Activated naive CD4-positive, alpha-beta T cell (primary cell): Measurements from ENCODE around the gene GNS.
"Not testable (repeated sequence)": the region's sequence is repeated elsewhere in the genome, so short reads cannot be mapped to it uniquely, and the experiment has no call there.

Experiments used
- DNase-seq, 4 experiments: peaks; one replicate each; lab custom pipeline; 2025; lab: John Stamatoyannopoulos, UW

Gene GNS

DNA sequence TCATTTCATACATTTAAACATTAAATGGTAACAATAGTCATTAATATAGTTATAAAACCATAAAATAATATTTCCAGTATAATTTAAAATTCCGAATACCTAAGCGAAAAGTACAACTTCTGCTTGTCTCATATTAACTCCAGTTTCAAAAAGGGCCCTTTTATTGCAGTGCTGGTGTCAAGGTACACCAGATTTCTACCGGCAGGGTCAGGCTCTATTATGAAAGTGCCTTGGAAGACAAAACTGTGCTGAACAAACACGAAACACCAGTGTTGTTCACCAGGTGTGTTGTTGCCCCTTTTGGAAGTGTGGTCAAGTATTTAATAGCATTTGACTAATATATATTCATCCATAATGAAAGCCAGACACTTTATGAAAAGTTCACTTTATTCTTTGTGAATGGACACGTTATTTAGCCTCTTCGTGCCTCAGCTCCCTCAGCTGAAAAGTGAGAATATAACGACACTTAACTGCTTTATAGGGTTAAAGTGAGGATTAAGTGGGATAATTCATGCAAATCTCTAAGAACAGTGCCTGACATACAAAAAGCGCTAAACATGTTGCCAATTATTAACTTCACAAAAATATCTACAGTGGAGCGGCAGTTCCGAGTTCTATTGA, 20.3 kb upstream of the GNS start:
- DNase-seq, result no peak

DNA sequence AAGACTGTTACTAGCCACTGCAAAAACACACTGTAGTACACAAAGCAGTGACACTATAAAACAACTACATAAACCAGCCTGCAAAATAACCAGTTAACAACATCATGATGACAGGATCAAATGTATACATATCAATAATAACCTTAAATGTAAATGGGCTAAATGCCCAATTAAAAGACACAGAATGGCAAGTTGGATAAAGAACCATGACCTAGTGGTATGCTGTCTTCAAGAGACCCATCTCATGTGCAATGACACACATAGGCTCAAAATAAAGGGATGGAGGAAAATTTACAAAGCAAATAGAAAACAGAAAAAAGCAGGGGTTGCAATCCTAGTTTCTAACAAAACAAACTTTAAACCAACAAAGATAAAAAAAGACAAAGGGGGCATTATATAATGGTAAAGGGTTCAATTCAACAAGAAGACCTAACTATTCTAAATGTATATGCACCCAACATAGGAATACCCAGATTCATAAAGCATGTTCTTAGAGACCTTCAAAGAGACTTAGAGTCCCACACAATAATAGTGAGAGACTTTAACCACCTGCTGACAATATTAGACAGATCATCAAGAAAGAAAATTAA, 16.0 kb upstream of the GNS start:
- not testable (repeated sequence) for DNase-seq

DNA sequence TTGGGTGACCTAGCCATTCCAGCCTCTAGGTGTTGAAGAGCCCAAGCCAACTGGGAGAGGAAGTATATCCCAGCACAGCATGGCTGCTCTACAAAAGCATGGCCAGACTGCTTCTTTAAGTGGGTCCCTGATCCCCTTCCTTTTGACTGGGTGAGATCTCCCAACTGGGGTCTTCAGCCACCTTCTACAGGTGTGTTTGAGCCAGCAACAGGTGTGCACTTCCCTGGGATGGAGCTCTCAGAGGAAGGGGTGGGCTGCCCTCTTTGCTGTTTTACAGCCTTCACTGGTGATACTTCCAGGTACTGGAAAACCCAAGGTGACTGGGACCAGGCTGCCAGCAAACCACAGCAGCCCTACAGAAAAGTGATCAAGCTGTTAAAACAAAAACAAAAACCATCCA, 14.2 kb upstream of the GNS start:
- no peak for DNase-seq

DNA sequence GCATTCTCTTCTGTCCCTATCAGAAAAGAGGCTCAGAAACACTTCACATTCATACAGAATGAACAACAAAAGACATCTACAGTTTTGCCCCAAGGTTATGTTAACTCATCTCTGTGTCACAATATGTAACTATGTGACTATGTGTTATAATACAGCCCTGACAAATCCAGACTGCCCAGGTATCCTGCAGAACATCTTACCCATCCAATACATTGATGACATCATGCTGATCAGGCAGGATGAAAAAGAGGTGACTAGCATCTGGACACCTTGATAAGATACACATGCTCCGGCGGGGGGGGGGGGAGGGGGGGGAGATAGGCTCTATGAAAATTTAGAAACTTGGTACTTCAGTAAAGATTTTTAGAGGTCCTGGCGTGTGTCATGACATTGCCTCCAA, 8.3 kb upstream of the GNS start:
- no peak for DNase-seq

DNA sequence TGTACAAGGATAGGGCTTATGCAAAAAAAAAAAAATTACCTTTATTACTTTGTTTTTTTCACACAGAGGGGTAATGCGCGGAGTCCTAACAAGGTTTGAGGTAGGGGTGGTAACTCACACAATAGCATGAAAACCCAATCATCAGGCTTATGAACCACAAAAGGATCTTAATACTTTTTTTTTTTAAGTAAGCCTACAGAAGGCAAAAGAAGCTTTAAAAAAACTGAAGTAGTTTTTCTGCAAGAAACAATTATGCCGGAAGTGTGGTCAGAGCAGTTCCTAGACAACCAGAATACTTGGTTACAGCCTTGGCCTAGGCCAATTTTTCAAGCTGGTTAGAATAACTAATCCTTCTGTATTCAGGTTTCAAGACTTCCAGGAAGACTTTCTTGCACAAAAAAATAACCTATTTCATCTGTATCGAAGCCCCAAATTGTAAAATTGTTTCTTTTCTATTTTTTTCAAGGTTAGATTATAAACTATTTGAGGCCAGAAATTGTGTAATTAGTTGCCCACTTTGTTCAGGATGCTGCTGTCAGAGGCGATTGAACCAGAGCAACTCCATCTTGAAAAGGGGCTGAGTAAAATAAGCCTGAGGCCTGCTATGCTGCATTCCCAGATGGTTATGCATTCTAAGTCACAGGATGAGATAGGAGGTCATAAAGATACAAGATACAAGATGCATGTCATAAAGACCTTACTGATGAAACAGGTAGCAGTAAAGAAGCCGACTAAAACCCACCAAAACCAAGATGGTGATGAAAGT, 1.8 kb upstream of the GNS start:
- no peak for DNase-seq

DNA sequence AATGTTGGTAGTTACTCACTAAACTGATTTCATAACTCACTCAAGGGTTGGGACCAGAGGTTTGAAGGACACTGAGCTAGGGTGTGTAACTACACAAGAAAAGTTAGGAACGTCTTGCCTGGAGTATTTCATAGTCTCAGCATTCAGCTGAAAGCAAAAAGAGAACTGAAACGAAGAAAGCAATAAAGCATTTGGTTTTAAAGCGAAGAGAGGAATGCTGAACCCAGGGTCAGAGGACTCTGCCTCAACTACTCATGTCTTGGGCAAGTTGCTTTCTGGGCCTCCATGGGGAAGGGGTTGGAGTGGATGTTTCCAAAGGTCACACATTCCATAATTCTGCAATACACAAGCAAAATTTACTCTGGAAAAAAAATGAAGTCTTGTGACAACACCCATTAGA, 1.4 kb downstream of the GNS start:
- DNase-seq, result no peak

DNA sequence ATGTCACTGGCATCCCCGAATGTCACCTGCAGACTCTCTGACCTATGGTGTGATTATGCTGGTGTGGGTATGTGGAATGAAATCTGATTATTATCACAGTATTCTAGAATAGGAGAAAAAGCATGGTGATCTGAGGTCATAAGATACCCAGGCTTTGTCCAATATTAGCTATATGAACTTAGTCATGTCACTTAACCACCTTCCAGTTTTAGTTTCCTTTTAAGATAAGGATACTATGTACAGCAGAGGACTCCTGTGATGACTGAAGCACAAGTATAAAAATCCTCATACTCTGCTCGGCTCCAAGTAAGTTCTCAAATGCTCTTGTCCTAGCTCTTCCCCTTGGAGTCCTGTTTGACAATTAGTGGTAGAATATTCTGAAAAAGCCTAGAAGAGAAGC, 2.8 kb downstream of the GNS start:
- DNase-seq, result no peak

DNA sequence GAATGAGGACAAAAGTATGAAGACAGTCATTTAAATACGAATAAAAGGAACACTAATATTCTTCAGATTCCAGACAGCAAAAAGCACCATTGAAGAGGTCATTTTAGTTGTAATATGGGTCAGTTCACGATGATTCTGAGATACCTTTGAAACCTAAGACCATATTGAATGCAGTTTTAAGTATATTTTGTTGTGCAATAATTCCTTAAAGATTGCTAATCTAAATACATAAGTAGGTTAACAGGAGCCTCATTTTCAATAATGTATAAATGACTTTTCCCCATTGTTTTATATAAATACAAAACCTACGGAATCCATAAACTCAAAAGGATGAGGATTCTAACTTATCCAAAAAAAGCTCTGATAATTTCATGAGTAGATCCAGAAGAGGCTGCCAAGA, 5.8 kb downstream of the GNS start:
- DNase-seq, result no peak

DNA sequence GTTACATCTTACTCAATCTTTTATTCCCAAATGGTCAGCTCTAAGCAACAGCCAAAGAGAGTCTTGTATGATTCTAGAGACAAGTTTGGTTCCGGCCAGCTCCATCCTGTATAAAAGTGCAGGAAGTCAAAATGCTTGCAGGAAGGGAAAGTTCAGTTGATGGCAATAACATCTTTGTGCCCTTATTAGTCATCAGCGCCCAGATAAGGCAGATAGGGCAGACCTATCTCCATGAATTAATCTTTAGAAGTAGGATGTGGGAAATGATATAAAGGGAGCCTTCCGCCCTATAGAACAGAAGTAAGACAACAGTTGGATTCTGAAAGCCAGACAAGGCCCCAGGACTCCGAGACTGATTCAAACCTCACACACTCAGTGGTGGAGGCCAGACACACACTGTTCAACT, 6.4 kb downstream of the GNS start:
- no peak for DNase-seq

DNA sequence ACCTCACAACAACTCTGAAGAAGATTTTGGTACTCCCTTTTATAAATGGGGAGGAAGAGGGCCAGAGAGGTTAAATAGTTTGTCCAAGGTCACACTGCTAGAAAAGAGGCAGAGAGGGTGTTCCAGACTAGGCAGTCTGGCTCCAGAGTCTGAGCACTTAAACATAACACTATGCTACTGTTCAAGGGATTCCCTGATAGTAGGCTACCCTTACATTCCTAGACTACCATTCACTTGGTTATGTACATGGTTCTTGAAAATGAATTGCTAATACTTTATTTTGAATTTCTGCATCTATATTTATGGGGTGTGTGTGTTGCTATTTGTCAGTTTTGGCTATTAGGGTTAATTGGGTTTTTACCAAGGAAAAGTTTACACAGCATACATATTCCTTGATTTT, 7.2 kb downstream of the GNS start:
- no peak for DNase-seq

DNA sequence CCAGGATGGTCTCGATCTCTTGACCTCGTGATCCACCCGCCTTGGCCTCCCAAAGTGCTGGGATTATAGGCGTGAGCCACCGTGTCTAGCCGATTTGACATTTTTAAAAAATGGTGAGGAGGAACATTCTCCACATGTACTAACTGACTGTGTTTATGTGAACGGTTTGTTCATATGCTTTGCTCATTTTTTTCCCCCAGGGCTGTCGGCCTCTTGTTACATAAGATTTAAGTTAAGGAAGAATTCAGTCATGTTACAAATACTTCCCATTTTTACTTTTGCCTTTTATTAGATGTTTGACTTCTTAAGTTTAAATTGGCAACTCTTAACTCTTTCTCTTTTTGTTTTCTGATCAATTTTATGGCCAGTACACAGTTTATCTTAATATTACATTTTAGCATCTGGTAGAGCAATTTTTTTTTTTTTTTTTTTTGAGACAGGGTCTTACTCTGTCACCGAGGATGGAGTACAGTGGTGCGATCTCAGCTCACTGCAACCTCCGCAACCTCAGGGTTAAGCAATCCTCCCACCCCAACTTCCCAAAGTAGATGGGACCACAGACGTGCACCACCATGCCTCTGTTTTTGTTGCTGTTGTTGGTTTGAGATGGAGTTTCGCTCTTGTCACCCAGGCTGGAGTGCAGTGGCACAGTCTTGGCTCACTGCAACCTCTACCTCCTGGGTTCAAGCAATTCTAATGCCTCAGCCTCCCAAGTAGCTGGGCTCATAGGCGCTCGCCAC, 9.6 kb downstream of the GNS start:
- DNase-seq, result no peak

DNA sequence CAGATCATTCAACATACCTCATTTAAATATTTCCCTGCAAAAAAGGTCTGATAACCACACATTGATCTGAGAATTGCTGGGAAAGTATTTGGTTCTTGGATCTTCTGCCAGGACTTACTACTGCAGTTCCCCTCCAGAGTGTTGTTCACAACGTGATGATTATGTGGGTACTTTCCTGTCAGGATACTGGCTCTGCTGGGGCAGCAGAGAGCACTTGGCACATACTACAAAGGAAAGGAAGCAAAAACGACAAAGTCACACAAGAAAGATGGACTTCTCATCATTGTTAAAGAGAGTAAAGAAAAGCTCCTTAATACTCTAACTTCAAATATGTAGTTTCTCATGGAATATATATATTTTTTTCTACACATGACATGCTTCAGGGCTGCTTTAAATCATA, 11.5 kb downstream of the GNS start:
- DNase-seq, result no peak

DNA sequence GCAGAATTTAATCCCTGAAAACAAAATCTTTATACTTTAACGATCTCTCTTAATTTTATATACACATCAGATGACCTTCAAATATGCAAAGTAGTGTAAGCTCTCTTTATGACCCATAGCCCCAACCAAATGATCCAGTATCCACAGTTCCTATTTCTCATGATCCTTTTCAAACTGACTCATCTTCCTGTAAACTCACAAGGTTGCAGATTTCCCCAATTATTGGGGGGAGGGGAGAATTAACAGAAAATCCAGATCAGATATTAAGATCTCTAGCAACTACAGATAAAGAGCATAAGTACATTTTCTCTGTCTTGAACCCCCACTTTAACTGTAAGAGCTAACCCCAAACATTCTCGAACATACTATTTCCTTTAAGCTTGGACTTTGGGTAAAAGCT, 12.5 kb downstream of the GNS start:
- no peak for DNase-seq

DNA sequence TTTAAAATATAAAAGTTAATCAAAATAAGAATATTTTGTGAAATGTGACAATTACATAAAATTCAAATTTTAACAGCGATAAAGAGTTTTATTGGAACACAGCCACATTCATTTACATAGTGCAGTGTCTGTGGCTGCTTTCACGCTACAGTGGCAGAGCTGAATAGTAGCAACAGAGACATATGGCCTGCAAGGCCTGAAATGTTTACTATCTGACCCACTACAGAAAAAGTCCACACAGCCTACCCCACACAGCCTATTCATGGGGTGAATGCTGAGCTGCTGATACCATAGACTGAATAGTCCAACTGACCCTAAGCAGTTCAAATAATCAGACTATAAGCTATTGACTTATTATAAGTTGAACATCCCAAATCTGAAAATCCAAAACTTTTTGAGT, 13.2 kb downstream of the GNS start:
- DNase-seq, result no peak

DNA sequence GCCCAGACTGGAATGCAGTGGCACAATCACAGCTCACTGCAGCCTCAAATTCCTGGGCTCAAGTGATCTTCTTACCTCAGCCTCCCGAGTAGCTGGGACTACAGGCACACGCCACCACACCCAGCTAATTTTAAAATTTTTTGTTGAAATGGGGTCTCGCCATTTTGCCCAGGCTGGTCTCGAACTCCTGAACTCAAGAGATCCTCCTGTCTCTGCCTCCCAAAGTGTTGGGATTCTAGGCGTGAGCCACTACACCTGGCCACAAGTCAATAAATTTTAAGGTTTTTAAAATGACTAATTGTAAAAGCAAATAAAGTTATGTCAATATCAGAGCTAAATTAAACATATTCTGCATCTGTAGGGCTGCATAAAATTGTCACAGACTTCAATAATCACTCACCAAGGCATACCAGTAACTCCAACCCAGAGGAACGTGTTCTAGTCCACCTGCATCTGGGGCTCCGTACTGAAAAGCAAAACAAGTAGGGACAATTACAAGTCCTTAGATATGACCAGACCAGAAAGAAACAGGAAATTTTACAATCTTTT, 13.9 kb downstream of the GNS start:
- no peak for DNase-seq

DNA sequence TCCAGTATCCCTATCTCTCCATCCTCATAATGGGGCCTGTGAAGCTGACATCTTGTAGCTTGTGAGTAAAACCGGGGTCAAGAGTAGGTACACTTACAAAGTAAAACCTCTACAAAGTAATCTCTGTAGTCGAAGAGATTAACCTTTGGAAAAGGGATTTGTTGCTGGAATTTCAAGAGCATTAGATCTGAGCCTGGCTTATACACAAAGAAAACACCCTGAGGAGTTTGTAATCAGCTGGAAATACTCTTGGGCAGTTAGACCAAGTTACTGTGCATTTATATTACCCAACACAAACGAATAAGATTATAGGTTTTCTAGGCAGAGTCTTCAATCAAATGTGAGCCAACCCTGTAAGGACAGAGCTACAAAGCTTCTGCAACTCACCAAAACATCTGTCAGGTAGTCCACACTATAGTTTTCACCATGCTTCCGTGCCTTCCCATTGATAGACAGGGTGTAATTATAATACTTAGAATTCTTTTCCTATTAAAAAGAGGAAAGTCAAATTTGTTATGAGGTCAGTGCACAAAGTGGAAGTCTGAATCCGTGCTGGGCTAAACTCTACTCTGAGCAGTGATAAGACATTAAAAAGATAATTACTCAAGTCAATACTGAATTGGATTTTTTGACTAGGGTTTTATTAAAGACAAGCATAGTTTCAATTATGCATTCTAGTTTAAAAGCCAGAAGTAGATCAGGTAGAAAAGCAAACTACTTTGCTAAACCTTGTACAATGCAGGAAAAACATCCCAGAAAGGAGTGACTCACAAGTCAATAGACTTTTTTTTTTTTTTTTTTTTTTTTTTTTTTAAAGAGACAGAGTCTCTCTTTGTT, 14.6 kb downstream of the GNS start:
- DNase-seq, result no peak

DNA sequence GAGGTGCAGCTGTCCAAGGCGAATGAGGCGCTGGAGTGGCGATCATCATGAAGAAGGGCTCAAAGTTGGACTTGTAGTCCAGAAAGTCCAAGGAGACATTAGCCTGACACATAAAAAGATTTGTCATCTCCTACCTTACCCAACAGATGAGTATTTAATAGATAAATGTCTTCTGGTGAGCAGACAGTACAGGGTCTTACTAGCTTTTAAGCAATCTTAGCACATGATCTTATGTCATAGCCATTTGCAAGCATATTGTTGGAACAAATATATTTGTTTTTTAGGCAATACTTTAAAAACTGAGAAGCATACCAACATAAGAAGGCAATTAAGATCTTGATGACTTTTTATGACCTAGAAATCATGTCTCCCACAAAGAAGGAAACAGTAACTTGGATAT, 16.0 kb downstream of the GNS start:
- no peak for DNase-seq

DNA sequence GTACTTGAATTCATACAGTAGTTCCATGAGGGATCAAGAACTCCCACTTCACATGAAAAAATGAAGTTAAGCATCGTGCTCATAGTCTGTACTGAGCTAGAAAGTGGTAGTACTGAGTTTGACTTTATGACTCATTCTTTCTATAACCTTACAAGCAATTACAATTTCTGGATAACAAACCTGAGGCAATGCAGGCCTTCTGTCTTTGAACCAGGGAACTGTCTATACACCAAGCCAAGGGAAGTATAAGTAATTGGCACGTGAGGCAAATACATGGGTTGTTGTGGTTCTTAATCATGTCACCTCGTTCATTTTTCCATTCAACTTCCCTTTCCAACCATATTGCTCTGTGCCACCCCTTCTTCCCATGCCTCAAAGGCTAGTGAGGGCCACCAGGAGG, 16.8 kb downstream of the GNS start:
- DNase-seq, result no peak

DNA sequence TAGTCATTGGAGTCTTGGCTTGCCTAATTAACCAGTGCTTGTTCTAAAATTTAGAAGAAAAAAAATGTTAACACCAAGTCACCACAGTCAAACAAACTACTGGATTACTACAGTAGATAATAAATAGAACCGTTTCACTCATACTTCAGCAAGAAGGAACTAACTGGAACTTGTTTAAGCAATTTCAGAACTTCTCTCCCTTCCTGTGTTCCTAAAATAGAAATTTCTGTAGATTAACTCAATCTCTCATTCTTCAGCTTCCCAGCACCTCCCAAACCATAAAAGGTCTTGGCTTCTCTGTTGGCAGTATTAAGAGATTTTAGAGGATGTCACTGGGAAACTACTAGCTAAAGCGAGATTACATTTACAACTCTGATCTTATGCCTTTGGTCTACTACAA, 18.6 kb downstream of the GNS start:
- DNase-seq, result no peak

DNA sequence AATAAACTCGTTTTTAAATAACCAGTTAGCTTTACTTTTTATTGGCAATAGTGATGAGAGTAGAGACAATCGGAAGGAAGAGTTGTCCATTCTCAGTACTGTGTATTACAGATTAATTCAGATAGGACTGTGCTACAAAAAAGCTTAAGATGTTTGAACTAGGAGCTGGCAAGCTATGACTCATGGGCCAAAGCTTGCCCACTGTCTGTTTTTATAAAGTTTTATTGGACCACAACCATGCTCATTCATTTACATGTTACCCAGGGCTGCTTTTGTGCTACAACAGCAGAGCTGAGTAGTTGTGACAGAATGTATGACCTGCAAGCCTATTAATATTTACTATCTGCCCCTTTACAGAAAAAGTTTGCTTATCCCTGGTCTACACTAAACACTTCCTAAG, 19.4 kb downstream of the GNS start:
- DNase-seq, result no peak

DNA sequence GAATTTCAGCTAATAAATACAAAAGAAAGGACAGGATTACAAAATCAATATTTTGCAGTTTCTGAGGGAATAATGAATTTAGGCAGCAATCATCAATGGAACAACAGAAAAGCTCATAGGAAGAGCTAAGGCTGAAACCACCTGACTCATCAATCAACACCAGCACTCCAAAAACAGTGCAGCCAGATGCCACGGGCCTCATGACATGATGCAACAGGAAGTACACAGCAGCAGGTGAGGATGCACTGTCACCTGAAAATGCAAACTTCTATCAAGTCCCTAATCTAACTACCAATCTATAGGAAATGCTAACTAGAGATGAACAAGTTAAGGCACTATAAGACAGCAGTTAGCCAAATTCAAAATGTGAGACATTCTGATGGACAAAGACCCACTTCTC, 21.7 kb downstream of the GNS start:
- DNase-seq, result no peak

DNA sequence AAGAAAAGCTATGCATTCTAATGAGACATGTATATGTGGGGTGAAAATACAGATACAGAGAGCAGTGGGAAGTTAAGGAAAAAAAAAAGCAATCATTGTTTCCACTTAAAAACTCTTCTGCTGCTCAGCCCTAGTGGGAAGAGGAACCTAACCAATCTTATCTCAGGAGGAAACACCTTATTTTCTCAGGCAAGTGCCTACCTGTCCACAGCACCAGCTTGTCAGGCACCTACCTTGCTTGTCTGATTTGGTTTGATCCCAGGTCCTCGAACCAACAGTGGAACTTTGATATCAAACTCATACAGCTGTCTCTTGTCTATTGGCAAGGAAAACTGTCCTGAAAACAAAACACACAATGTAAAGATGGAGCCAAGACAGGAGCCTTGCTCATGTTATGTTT, 22.4 kb downstream of the GNS start:
- DNase-seq, result no peak
